Neural cell (in vitro differentiated cells): ENCODE measurements around the gene HRH2. TPM values are rescaled to one million over a fixed set of nuclear protein-coding genes. Genes with fewer than 3 reads are reported as not detected.

Experiments used
- H2AFZ ChIP-seq: fragments of 200-600, 300-800 bp; sonication (generic), shearing (Covaris generic); 2 replicates; pipeline ENCODE4 v1.6.0; 2014; ENCODE audit warnings: low read depth, mild to moderate bottlenecking, antibody characterized with exemption, low read length, moderate library complexity
- H3F3A ChIP-seq: fragments of 200-600 bp; shearing (Covaris generic); 2 replicates; pipeline ENCODE4 v1.6.1; 2016; ENCODE audit warnings: mild to moderate bottlenecking, moderate library complexity, mixed read lengths, antibody characterized with exemption, low read length; ENCODE audit not compliant: insufficient read depth, poor library complexity, severe bottlenecking
- H3K27ac ChIP-seq: fragments of 200-600, 300-800 bp; sonication (generic), shearing (Covaris generic); 2 replicates; pipeline ENCODE4 v1.5.1; 2014; ENCODE audit warnings: mild to moderate bottlenecking, low read length, moderate library complexity
- H3K27me3 ChIP-seq: fragments of 300-800, 200-600 bp; sonication (generic), shearing (Covaris generic); 2 replicates; pipeline ENCODE4 v1.6.0; 2014; ENCODE audit warnings: mild to moderate bottlenecking, low read depth, low read length, moderate library complexity; ENCODE audit not compliant: insufficient read depth
- H3K36me3 ChIP-seq: fragments of 300-800, 200-600 bp; sonication (generic), shearing (Covaris generic); 2 replicates; pipeline ENCODE4 v1.5.1; 2014; ENCODE audit warnings: mild to moderate bottlenecking, antibody characterized with exemption, low read length, moderate library complexity; ENCODE audit not compliant: insufficient read depth
- H3K4me2 ChIP-seq: fragments of 300-800, 200-600 bp; sonication (generic), shearing (Covaris generic); 2 replicates; pipeline ENCODE4 v1.6.0; 2014; ENCODE audit warnings: mild to moderate bottlenecking, low read length
- H3K4me3 ChIP-seq: fragments of 300-800, 200-600 bp; sonication (generic), shearing (Covaris generic); 2 replicates; pipeline ENCODE4 v1.5.1; 2014; ENCODE audit warnings: mild to moderate bottlenecking, low read length, moderate library complexity
- H3K79me2 ChIP-seq: fragments of 200-600 bp; shearing (Covaris generic); replicated peaks from 2 replicates; pipeline ENCODE4 v1.6.0; 2014; ENCODE audit warnings: mild to moderate bottlenecking, low read length, moderate library complexity; ENCODE audit not compliant: insufficient read depth
- H3K9ac ChIP-seq: fragments of 300-800, 200-600 bp; sonication (generic), shearing (Covaris generic); 2 replicates; pipeline ENCODE4 v1.6.1; 2016; ENCODE audit warnings: mild to moderate bottlenecking, low read length, mixed read lengths
- H3K9me2 ChIP-seq: fragments of 200-600 bp; shearing (Covaris generic); 2 replicates; pipeline ENCODE4 v1.6.1; 2016; ENCODE audit warnings: mild to moderate bottlenecking, low read length, mixed read lengths; ENCODE audit not compliant: insufficient read depth
- H3K9me3 ChIP-seq: fragments of 200-600, 300-800 bp; sonication (generic), shearing (Covaris generic); 2 replicates; pipeline ENCODE4 v1.6.1; 2016; ENCODE audit warnings: mild to moderate bottlenecking, mixed run types, low read length, moderate library complexity, mixed read lengths
- H4K20me1 ChIP-seq: fragments of 200-600 bp; shearing (Covaris generic); 2 replicates; pipeline ENCODE4 v1.6.1; 2016; ENCODE audit warnings: mild to moderate bottlenecking, mixed run types; ENCODE audit not compliant: insufficient read depth
- EP300 ChIP-seq: fragments of 450-650 bp; conservative IDR thresholded peaks from 2 replicates; pipeline ENCODE4 v1.6.1; 2014; ENCODE audit warnings: antibody characterized with exemption, mild to moderate bottlenecking, moderate library complexity; ENCODE audit not compliant: poor library complexity, severe bottlenecking
- EZH2 ChIP-seq: fragments of 200-600, 300-800 bp; shearing (Covaris generic), sonication (generic); IDR thresholded peaks from 2 replicates; pipeline ENCODE4 v1.6.1; 2014; ENCODE audit warnings: antibody characterized with exemption, low read length, borderline replicate concordance, mild to moderate bottlenecking; ENCODE audit not compliant: insufficient read depth, poor library complexity, severe bottlenecking
- MXI1 ChIP-seq: fragments of 450-650 bp; conservative IDR thresholded peaks from 2 replicates; pipeline ENCODE4 v1.6.1; 2014; ENCODE audit warnings: antibody characterized with exemption, mild to moderate bottlenecking; ENCODE audit not compliant: poor library complexity, severe bottlenecking
- POLR2AphosphoS5 ChIP-seq: IDR thresholded peaks from 2 replicates; pipeline ENCODE4 v1.6.1; 2012
- RAD21 ChIP-seq: fragments of 450-650 bp; conservative IDR thresholded peaks from 2 replicates; pipeline ENCODE4 v1.6.1; 2014; ENCODE audit warnings: antibody characterized with exemption, mild to moderate bottlenecking, moderate library complexity
- SMC3 ChIP-seq: fragments of 450-650 bp; conservative IDR thresholded peaks from 2 replicates; pipeline ENCODE4 v1.6.1; 2014; ENCODE audit warnings: antibody characterized with exemption, mild to moderate bottlenecking, moderate library complexity; ENCODE audit not compliant: poor library complexity
- TAF1 ChIP-seq: IDR thresholded peaks from 2 replicates; pipeline ENCODE4 v1.6.1; 2012; ENCODE audit warnings: low read depth
- polyA plus RNA-seq: library from polyadenylated mRNA; depleted of rRNA; stranded (reverse); fragments of >200 nt; gene quantifications from 2 replicates; pipeline ENCODE4 v1.2.3, GENCODE V29; 2014
- TF ChIP-seq, protein P1 (sequence below): fragments of 450-650 bp; IDR thresholded peaks from 2 replicates; pipeline ENCODE4 v1.5.1; 2014; ENCODE audit warnings: antibody characterized with exemption, mild to moderate bottlenecking, moderate library complexity; ENCODE audit not compliant: poor library complexity, severe bottlenecking
- TF ChIP-seq, protein P2 (sequence below): IDR thresholded peaks from 2 replicates; pipeline ENCODE4 v1.6.1; 2012; ENCODE audit warnings: borderline replicate concordance

Gene HRH2
- polyA plus RNA-seq, 1 donor from 2014 or later: 0.09 TPM

DNA sequence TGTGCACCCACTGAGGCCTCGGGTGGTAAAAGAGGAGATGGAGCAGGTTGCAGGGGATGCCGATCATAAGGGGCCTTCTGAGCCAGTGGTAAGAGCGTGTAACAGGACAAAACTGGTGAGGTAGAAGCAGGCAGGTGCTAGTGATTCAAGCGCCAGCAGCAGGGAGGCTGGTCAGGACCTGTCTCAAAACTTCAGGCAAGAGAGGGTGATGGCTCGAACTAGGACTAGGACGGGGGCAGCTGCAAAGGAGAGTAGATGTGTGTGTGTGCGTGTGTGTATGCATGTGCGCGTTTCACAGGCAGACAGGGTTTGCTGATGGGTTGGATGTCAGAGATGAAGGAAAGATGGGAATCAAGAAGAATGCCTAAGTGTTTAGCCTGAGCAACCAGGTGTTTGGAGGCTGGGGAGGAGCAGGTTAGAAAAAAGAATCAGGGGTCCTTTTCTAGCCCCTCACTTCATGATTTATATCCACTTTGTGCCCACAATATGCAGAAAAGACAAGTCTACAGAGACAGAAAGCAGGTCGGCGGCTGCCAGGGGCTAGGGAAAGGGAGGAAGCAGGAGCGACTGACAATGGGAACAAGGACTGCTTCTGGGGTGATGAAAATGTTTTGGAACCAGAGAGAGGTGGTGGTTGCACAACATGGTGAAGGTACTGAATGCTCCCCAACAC lies 15.2 kb downstream of the HRH2 start:
- no peaks in the 10 kb centered on the region for H3F3A ChIP-seq
- H3K27me3 ChIP-seq: no peaks in the 10 kb centered on the region
- TF ChIP-seq POLR2AphosphoS5 (no peak), EZH2 (no peak), RAD21 (no peak), SMC3 (no peak), MXI1 (no peak), EP300 (no peak), TAF1 (no peak)
- TF ChIP-seq, protein P1, sequence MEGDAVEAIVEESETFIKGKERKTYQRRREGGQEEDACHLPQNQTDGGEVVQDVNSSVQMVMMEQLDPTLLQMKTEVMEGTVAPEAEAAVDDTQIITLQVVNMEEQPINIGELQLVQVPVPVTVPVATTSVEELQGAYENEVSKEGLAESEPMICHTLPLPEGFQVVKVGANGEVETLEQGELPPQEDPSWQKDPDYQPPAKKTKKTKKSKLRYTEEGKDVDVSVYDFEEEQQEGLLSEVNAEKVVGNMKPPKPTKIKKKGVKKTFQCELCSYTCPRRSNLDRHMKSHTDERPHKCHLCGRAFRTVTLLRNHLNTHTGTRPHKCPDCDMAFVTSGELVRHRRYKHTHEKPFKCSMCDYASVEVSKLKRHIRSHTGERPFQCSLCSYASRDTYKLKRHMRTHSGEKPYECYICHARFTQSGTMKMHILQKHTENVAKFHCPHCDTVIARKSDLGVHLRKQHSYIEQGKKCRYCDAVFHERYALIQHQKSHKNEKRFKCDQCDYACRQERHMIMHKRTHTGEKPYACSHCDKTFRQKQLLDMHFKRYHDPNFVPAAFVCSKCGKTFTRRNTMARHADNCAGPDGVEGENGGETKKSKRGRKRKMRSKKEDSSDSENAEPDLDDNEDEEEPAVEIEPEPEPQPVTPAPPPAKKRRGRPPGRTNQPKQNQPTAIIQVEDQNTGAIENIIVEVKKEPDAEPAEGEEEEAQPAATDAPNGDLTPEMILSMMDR: no peak
- TF ChIP-seq, protein P2, sequence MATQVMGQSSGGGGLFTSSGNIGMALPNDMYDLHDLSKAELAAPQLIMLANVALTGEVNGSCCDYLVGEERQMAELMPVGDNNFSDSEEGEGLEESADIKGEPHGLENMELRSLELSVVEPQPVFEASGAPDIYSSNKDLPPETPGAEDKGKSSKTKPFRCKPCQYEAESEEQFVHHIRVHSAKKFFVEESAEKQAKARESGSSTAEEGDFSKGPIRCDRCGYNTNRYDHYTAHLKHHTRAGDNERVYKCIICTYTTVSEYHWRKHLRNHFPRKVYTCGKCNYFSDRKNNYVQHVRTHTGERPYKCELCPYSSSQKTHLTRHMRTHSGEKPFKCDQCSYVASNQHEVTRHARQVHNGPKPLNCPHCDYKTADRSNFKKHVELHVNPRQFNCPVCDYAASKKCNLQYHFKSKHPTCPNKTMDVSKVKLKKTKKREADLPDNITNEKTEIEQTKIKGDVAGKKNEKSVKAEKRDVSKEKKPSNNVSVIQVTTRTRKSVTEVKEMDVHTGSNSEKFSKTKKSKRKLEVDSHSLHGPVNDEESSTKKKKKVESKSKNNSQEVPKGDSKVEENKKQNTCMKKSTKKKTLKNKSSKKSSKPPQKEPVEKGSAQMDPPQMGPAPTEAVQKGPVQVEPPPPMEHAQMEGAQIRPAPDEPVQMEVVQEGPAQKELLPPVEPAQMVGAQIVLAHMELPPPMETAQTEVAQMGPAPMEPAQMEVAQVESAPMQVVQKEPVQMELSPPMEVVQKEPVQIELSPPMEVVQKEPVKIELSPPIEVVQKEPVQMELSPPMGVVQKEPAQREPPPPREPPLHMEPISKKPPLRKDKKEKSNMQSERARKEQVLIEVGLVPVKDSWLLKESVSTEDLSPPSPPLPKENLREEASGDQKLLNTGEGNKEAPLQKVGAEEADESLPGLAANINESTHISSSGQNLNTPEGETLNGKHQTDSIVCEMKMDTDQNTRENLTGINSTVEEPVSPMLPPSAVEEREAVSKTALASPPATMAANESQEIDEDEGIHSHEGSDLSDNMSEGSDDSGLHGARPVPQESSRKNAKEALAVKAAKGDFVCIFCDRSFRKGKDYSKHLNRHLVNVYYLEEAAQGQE: no peak
- no peak overlapping the region for H3K4me2 ChIP-seq
- no peak overlapping the region for H3K9ac ChIP-seq
- H3K9me3 ChIP-seq: no peaks in the 10 kb centered on the region
- no peaks in the 10 kb centered on the region for H3K9me2 ChIP-seq
- H4K20me1 ChIP-seq: no peaks in the 10 kb centered on the region
- H3K4me3 ChIP-seq: no peak overlapping the region
- H3K36me3 ChIP-seq: no peaks in the 10 kb centered on the region
- H3K79me2 ChIP-seq: no peaks in the 10 kb centered on the region
- H2AFZ ChIP-seq: no peak overlapping the region
- H3K27ac ChIP-seq: no peak overlapping the region

DNA sequence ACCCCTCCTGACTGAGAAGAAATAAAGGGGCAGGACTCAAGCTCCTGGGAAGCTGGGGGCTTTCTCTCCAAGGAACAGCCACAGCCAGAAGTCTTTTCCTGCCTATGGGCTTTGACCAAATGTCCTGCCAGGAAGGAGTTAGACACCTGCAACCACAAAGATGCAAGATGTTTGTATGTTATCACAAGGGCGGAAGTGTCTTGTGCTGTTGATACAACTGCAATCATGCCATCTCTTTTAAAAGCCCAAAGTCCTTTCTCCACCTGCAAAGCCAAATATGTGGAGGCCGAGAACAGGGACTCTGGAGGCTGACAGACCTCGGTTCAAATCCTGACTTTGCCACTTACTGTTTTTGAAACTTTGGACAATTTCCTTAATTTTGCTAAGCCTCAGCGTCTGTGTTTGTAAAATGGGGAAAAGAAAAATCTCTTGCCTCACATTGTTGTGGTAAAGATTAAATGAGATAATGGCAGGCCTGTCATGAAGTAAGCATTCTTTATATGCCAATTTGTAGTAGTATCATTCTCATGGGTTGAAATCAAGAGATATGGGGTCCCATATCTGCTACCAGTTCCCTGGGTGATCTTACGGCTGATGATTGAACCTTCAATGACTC lies 17.0 kb downstream of the HRH2 start:
- H3K4me2 ChIP-seq: no peak overlapping the region
- no peak overlapping the region for H2AFZ ChIP-seq
- no peaks in the 10 kb centered on the region for H3F3A ChIP-seq
- H3K4me3 ChIP-seq: no peak overlapping the region
- H3K27me3 ChIP-seq: no peaks in the 10 kb centered on the region
- no peaks in the 10 kb centered on the region for H3K79me2 ChIP-seq
- H3K36me3 ChIP-seq: no peaks in the 10 kb centered on the region
- no peaks in the 10 kb centered on the region for H3K9me2 ChIP-seq
- no peak overlapping the region for H3K9ac ChIP-seq
- TF ChIP-seq EZH2: no peak
- TF ChIP-seq TAF1: no peak
- TF ChIP-seq, protein P1: no peak
- no peak for TF ChIP-seq EP300
- no peak for TF ChIP-seq SMC3
- no peak for TF ChIP-seq POLR2AphosphoS5
- TF ChIP-seq, protein P2: no peak
- no peak for TF ChIP-seq RAD21
- TF ChIP-seq MXI1: no peak
- no peaks in the 10 kb centered on the region for H3K9me3 ChIP-seq
- no peaks in the 10 kb centered on the region for H4K20me1 ChIP-seq
- H3K27ac ChIP-seq: no peak overlapping the region
